Measurements from ENCODE around the gene ZBTB44.

The ZBTB44 gene

GRCh38 chr11:130213143-130213978 is 101.4 kb downstream of the ZBTB44 start:
- DNase-seq, result peak; percentile 70

- DNase-seq, result no peak
Observed at GRCh38 chr11:130212431-130212961, 102.2 kb downstream of the ZBTB44 start.

- no peak for DNase-seq
Observed at GRCh38 chr11:130211781-130212401, 102.8 kb downstream of the ZBTB44 start.

- DNase-seq, result no peak
Observed at GRCh38 chr11:130211144-130211543, 103.6 kb downstream of the ZBTB44 start.

GRCh38 chr11:130209954-130210854 is 104.5 kb downstream of the ZBTB44 start:
- DNase-seq, result no peak

- no peak for DNase-seq
Observed at GRCh38 chr11:130209128-130209932, 105.4 kb downstream of the ZBTB44 start.

- DNase-seq, result no peak
Observed at GRCh38 chr11:130208241-130209127, 106.2 kb downstream of the ZBTB44 start.

- DNase-seq, result no peak
Observed at GRCh38 chr11:130206141-130206540, 108.6 kb downstream of the ZBTB44 start.

- DNase-seq, result no peak
Observed at GRCh38 chr11:130204703-130205095, 110.0 kb downstream of the ZBTB44 start.

- DNase-seq, result no peak
Observed at GRCh38 chr11:130203766-130204702, 110.7 kb downstream of the ZBTB44 start.

GRCh38 chr11:130202818-130203689 is 111.7 kb downstream of the ZBTB44 start:
- no peak for DNase-seq

- DNase-seq, result no peak
Observed at GRCh38 chr11:130202009-130202817, 112.5 kb downstream of the ZBTB44 start.

GRCh38 chr11:130201026-130201425 is 113.7 kb downstream of the ZBTB44 start:
- no peak for DNase-seq

GRCh38 chr11:130199792-130200191 is 114.9 kb downstream of the ZBTB44 start:
- DNase-seq, result no peak

- DNase-seq, result no peak
Observed at GRCh38 chr11:130198964-130199363, 115.8 kb downstream of the ZBTB44 start.

GRCh38 chr11:130198292-130198691 is 116.4 kb downstream of the ZBTB44 start:
- DNase-seq, result no peak

- no peak for DNase-seq
Observed at GRCh38 chr11:130197386-130198035, 117.2 kb downstream of the ZBTB44 start.
